K562 (cell line): Measurements from ENCODE around the gene VILL. TPM values are rescaled to one million over a fixed set of nuclear protein-coding genes. Genes with fewer than 3 reads are reported as not detected.
A peak's percentile ranks its signal among the peaks of the same experiment; 100 is the strongest.

Source experiments
- ATAC-seq: fragments of 200-7000 bp; cut with Tn5 transposase; 3 replicates; pipeline ENCODE4 v1.9.1; 2020; ENCODE audit warnings: moderate library complexity
- BruUV-seq: library from RNA; stranded (reverse); fragments of 400-500 nt; replicated peaks from 2 replicates; lab custom pipeline; 2021; lab: Mats Ljungman, UMichigan
- CTCF ChIA-PET: fragments of 300-600 bp; formaldehyde crosslinking; extraction: SDS; loops from one replicate; lab custom pipeline; 2021; ENCODE audit warnings: low intra/inter-chr PET ratio; lab: Yijun Ruan, JAX
- POLR2A ChIA-PET: fragments of 300-600, 350-650 bp; sonication (Branson Sonifier 250); formaldehyde crosslinking; extraction: SDS; loops from one replicate; lab custom pipeline; 2021; ENCODE audit warnings: antibody characterized with exemption, inconsistent platforms; lab: Yijun Ruan, JAX
- DNase-seq, 4 experiments: peaks; one replicate each; pipeline versions ENCODE4 v3.0.0 to v3.0.0-alpha.2; 2011 to 2018; ENCODE audit warnings: low spot score in 3 of 4, mixed read lengths in 3 of 4; ENCODE audit errors: extremely low read depth in 1 of 4
- FAIRE-seq: peaks from 2 replicates; lab custom pipeline; 2011; peaks lifted over from hg19 to GRCh38; lab: Jason Lieb, UNC
- H2AFZ ChIP-seq: 2 replicates; pipeline ENCODE4 v1.6.0; 2011; ENCODE audit warnings: low read depth, low read length, control low read depth, inconsistent platforms
- H3K27ac ChIP-seq: fragments of 200-600 bp; 3 replicates; pipeline ENCODE4 v1.8.0; 2011; ENCODE audit warnings: low read depth, mild to moderate bottlenecking, control low read depth, inconsistent platforms, low read length, moderate library complexity, mixed read lengths; ENCODE audit errors: extremely low read depth
- H3K27me3 ChIP-seq, 2 experiments: fragments of 300-600 bp in 1 of 2; 2 replicates in 1 of 2; 3 replicates in 1 of 2; pipeline versions ENCODE4 v1.6.0 to v1.8.0; 2011; ENCODE audit warnings: inconsistent platforms in 2 of 2, low read length in 2 of 2, mild to moderate bottlenecking in 1 of 2, mixed read lengths in 1 of 2, moderate library complexity in 1 of 2; ENCODE audit not compliant: control insufficient read depth in 2 of 2, insufficient read depth in 2 of 2
- H3K36me3 ChIP-seq: fragments of 300-600 bp; 3 replicates; pipeline ENCODE4 v1.8.0; 2011; ENCODE audit warnings: mild to moderate bottlenecking, low read length, inconsistent platforms; ENCODE audit not compliant: control insufficient read depth, insufficient read depth
- H3K4me1 ChIP-seq, 2 experiments: fragments of 200-600 bp in 1 of 2; replicated peaks in 1 of 2; 2 replicates in 1 of 2; 3 replicates in 1 of 2; pipeline versions ENCODE4 v1.5.1 to v1.8.0; 2011; ENCODE audit warnings: inconsistent platforms in 2 of 2, low read length in 2 of 2, mild to moderate bottlenecking in 1 of 2, mixed read lengths in 1 of 2, moderate library complexity in 1 of 2; ENCODE audit not compliant: control insufficient read depth in 2 of 2, insufficient read depth in 2 of 2
- H3K4me2 ChIP-seq: 2 replicates; pipeline ENCODE4 v1.6.1; 2011; ENCODE audit warnings: low read length, control low read depth, inconsistent platforms, mixed read lengths; ENCODE audit not compliant: insufficient read depth
- H3K4me3 ChIP-seq: fragments of 200-600 bp; sonication (generic), shearing (Covaris generic); 2 replicates; pipeline ENCODE4 v1.5.1; 2016; ENCODE audit warnings: control low read depth, inconsistent platforms
- H3K79me2 ChIP-seq: fragments of 200-600 bp; 3 replicates; pipeline ENCODE4 v1.8.0; 2011; ENCODE audit warnings: low read length, inconsistent platforms; ENCODE audit not compliant: control insufficient read depth, insufficient read depth
- H3K9ac ChIP-seq, 2 experiments: 2 replicates each; pipeline versions ENCODE4 v1.6.0 to v1.6.1; 2011; ENCODE audit warnings: low read depth in 2 of 2, low read length in 2 of 2, control low read depth in 1 of 2, inconsistent platforms in 1 of 2, mild to moderate bottlenecking in 1 of 2, mixed read lengths in 1 of 2; ENCODE audit not compliant: insufficient read depth in 1 of 2
- H3K9me1 ChIP-seq: one replicate; pipeline ENCODE4 v1.6.0; 2011; ENCODE audit warnings: inconsistent platforms, mild to moderate bottlenecking, low read length, moderate library complexity; ENCODE audit not compliant: control insufficient read depth, insufficient read depth
- H3K9me3 ChIP-seq: replicated peaks from 2 replicates; pipeline ENCODE4 v1.5.1; 2011; ENCODE audit warnings: low read depth, low read length, inconsistent platforms; ENCODE audit not compliant: control insufficient read depth, insufficient read depth
- H4K20me1 ChIP-seq: replicated peaks from 2 replicates; pipeline ENCODE4 v1.6.1; 2011; ENCODE audit warnings: low read length, inconsistent platforms, mixed read lengths; ENCODE audit not compliant: control insufficient read depth, insufficient read depth
- BCLAF1 ChIP-seq, 2 experiments: fragments of 450-650 bp in 1 of 2; IDR thresholded peaks; 2 replicates each; pipeline ENCODE4 v1.6.1; 2011 to 2017; ENCODE audit warnings: low read depth in 2 of 2, antibody characterized with exemption in 1 of 2, borderline replicate concordance in 1 of 2, low read length in 1 of 2, mild to moderate bottlenecking in 1 of 2, mixed read lengths in 1 of 2; ENCODE audit not compliant: control insufficient read depth in 1 of 2
- CHCHD3 ChIP-seq: fragments of 250-450 bp; sonication (Bioruptor Pico); IDR thresholded peaks from 2 replicates; pipeline ENCODE4 v2.1.2; 2022; ENCODE audit warnings: mild to moderate bottlenecking
- HDAC6 ChIP-seq: IDR thresholded peaks from 2 replicates; pipeline ENCODE4 v1.6.1; 2012; ENCODE audit warnings: low read depth, mild to moderate bottlenecking, control low read depth, inconsistent platforms, low read length, moderate library complexity
- HMGN3 ChIP-seq: IDR thresholded peaks from 2 replicates; pipeline ENCODE4 v1.6.1; 2011; ENCODE audit warnings: borderline replicate concordance, low read depth, mild to moderate bottlenecking, mixed read lengths, low read length; ENCODE audit not compliant: insufficient read length; ENCODE audit errors: extremely low read depth
- LARP7 ChIP-seq: fragments of 450-650 bp; IDR thresholded peaks from 2 replicates; pipeline ENCODE4 v1.6.1; 2016
- MAZ ChIP-seq, 2 experiments: fragments of 450-650 bp in 1 of 2; sonication (generic) in 1 of 2; formaldehyde crosslinking; IDR thresholded peaks in 1 of 2; conservative IDR thresholded peaks in 1 of 2; 2 replicates each; pipeline versions ENCODE4 v1.4.0 to v1.5.0; 2020; ENCODE audit warnings: mild to moderate bottlenecking in 1 of 2, missing genetic modification reagents in 1 of 2
- NKRF ChIP-seq: fragments of 450-650 bp; IDR thresholded peaks from 2 replicates; pipeline ENCODE4 v1.6.1; 2016; ENCODE audit warnings: borderline replicate concordance
- ZSCAN29 ChIP-seq: fragments of 450-650 bp; IDR thresholded peaks from 2 replicates; pipeline ENCODE4 v1.6.1; 2017
- WGBS: fragments of 100-300 bp; shearing (Covaris generic); methylation state at CpG from one replicate; pipeline ENCODE4 v1.1.6; 2016; ENCODE audit warnings: low coverage, mixed read lengths; ENCODE audit not compliant: insufficient coverage; ENCODE audit errors: missing lambda C conversion rate; 5-methylcytosine and 5-hydroxymethylcytosine counted together
- in situ Hi-C: fragments of 300-500 bp; cut with MboI; formaldehyde crosslinking; loops from 4 replicates; pipeline ENCODE4 v1.15.0; 2018; ENCODE audit warnings: inconsistent platforms, mixed read lengths
- intact Hi-C: fragments of 100-400 bp; cut with micrococcal nuclease; formaldehyde crosslinking; loops from 2 replicates; pipeline ENCODE4 v1.14.2; 2022
- polyA plus RNA-seq, 8 experiments: library from polyadenylated mRNA; depleted of rRNA in 4 of 8; stranded (reverse) in 5 of 8; unstranded in 3 of 8; fragments of >200 nt; fragmentation: Nextera tagmentation in 2 of 8; fragmentation: Illumina TruSeq in 1 of 8; extraction: Ambion mirVana in 2 of 8; extraction: Trizol in 1 of 8; gene quantifications; 2 replicates each; pipeline versions ENCODE4 v1.2.1 to v1.2.3, GENCODE V29; 2011 to 2014; ENCODE audit warnings: inconsistent platforms in 1 of 8, missing spikeins in 1 of 8
- total RNA-seq, 7 experiments: library from RNA; depleted of rRNA in 6 of 7; stranded (reverse); fragments of >200 nt in 6 of 7; fragmentation: Illumina TruSeq in 2 of 7; extraction: Trizol in 2 of 7; gene quantifications; 2 replicates each; pipeline versions ENCODE4 v1.2.1 to v1.2.3, GENCODE V29; 2011 to 2021; ENCODE audit warnings: low replicate concordance in 1 of 7
- TF ChIP-seq, protein P1 (sequence below): sonication (generic); formaldehyde crosslinking; IDR thresholded peaks from 2 replicates; pipeline ENCODE4 v1.8.1; 2023; ENCODE audit warnings: missing genetic modification reagents, mild to moderate bottlenecking, borderline replicate concordance

The VILL gene
- total and polyA plus RNA-seq, 9 of the 15 experiments (the other 6 are each of a cell fraction or from before 2014, with no cell fraction given), result 0.11 to 16.0 (median 8.8) TPM

DNA sequence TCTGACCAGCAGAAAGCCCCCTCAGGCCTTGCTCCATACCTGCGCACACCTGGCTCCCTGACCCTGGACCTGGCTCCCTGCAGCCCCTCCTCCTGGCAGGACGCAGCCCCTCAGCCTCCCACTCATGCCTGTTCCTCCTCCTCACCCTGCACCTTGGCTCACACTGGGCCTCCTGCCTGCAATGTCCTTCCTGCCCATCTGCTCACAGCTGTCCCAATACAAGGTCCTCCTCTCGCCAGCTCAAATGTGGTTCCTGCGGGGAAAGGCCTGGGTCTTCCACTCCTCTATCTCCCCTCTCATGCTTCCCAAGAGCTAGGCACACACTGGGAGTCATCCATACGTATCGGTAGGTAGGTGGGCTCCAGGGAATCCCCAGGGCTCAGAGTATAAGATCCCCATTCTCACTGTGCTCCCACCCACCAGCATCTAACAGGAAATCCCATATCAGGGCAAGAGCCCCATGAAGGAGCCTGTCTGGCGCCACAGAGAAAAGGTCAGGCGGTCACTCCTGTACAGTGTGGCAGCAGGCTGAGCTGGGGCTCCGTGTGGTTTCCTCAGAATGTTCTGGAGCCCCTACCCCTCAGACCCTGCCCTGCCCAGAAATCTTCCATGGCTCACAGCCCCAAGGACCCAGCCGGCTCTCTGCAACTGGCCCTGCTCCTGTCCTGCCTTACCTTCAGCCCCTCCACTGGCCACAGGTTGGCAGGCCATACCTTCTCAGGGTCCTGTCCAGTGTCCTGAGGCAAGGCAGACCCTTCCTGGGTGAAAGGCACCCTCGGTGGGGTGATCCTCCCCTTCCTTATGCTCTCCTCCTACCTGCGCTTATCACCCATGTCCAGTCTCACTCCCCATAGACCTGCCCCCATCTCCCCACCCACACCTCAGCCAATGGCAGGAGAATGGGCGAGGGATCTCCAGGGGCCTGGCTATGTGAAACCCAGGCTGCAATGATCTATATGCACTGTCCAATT is 28.0 kb downstream of the VILL start:
- in situ Hi-C loops, result no loop called here
- H2AFZ ChIP-seq, result peak overlapping the region; percentile 65
- H4K20me1 ChIP-seq, result peaks cover 3% of the 10 kb centered on the region; the same call in 1 of the 2 replicates
- intact Hi-C loops, result loop anchor here (1.0 kb wide), 1 partner anchor 44 kb away; no protein-coding TSS in a partner anchor
- H3K36me3 ChIP-seq, result peaks cover 44% of the 10 kb centered on the region
- WGBS, result 18% methylated on average over 13 of the region's 13 CpGs
- BruUV-seq, result TSS peak; percentile 38
- H3K27me3 ChIP-seq, result no peaks in the 10 kb centered on the region
- peak overlapping the region; percentile 95 for H3K4me2 ChIP-seq
- H3K4me3 ChIP-seq, result peak overlapping the region; percentile 50
- H3K9me1 ChIP-seq, result peaks cover 10% of the 10 kb centered on the region
- peak; percentile 82 for ATAC-seq
- ChIA-PET CTCF (no interaction called here), POLR2A (interaction anchor here (1.2 to 2.1 kb wide), 3 partner anchors 8 to 22 kb away, joined by 3 to 6 read pairs (median 4); no protein-coding TSS in a partner anchor)
- peaks cover 69% of the 10 kb centered on the region for H3K79me2 ChIP-seq
- peak overlapping the region; percentile 79 for H3K27ac ChIP-seq
- DNase-seq, result peak; percentile 93 to 97 (median 96)
- H3K9ac ChIP-seq, result peak overlapping the region; percentile 80 to 96
- peaks cover 62 to 72% of the 10 kb centered on the region in 2 experiments for H3K4me1 ChIP-seq
- H3K9me3 ChIP-seq, result no peaks in the 10 kb centered on the region
- FAIRE-seq, result peak; percentile 89
- TF ChIP-seq NKRF, result peak; percentile 50; the same call in 1 of the 2 replicates
- no peak for TF ChIP-seq BCLAF1 (IDR thresholded peaks at IDR 0.05; ENCODE audit: borderline replicate concordance in 1 of 2, control insufficient read depth in 1 of 2, low read depth in 2 of 2, low read length in 1 of 2)
- no peak for TF ChIP-seq MAZ (CRISPR knock-in tag; conservative IDR thresholded peaks at IDR 0.05 in 1 of 2, IDR thresholded peaks at IDR 0.05 in 1 of 2)
- no peak for TF ChIP-seq HDAC6
- TF ChIP-seq HMGN3, result no peak
- no peak for TF ChIP-seq ZSCAN29
- no peak for TF ChIP-seq LARP7
- TF ChIP-seq, protein P1, sequence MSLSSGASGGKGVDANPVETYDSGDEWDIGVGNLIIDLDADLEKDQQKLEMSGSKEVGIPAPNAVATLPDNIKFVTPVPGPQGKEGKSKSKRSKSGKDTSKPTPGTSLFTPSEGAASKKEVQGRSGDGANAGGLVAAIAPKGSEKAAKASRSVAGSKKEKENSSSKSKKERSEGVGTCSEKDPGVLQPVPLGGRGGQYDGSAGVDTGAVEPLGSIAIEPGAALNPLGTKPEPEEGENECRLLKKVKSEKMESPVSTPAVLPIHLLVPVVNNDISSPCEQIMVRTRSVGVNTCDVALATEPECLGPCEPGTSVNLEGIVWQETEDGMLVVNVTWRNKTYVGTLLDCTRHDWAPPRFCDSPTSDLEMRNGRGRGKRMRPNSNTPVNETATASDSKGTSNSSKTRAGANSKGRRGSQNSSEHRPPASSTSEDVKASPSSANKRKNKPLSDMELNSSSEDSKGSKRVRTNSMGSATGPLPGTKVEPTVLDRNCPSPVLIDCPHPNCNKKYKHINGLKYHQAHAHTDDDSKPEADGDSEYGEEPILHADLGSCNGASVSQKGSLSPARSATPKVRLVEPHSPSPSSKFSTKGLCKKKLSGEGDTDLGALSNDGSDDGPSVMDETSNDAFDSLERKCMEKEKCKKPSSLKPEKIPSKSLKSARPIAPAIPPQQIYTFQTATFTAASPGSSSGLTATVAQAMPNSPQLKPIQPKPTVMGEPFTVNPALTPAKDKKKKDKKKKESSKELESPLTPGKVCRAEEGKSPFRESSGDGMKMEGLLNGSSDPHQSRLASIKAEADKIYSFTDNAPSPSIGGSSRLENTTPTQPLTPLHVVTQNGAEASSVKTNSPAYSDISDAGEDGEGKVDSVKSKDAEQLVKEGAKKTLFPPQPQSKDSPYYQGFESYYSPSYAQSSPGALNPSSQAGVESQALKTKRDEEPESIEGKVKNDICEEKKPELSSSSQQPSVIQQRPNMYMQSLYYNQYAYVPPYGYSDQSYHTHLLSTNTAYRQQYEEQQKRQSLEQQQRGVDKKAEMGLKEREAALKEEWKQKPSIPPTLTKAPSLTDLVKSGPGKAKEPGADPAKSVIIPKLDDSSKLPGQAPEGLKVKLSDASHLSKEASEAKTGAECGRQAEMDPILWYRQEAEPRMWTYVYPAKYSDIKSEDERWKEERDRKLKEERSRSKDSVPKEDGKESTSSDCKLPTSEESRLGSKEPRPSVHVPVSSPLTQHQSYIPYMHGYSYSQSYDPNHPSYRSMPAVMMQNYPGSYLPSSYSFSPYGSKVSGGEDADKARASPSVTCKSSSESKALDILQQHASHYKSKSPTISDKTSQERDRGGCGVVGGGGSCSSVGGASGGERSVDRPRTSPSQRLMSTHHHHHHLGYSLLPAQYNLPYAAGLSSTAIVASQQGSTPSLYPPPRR (CRISPR knock-in tag), result no peak
- TF ChIP-seq CHCHD3 (CRISPR knock-in tag), result no peak
